B cell (primary cell): ENCODE measurements around the gene ZP1. TPM values are rescaled to one million over a fixed set of nuclear protein-coding genes. Genes with fewer than 3 reads are reported as not detected.

Experiments
- ATAC-seq: fragments of 200-7000 bp; cut with Tn5 transposase; one replicate; pipeline ENCODE4 v1.10.0; 2021; ENCODE audit warnings: low read depth, mild to moderate bottlenecking, moderate number of reproducible peaks, moderate library complexity
- CTCF ChIA-PET: fragments of 350-600 bp; sonication (Branson Sonifier 250); formaldehyde crosslinking; loops from one replicate; lab custom pipeline; 2021; ENCODE audit warnings: antibody characterized with exemption, inconsistent platforms; lab: Charles Lee
- POLR2A ChIA-PET: fragments of 350-600 bp; sonication (Branson Sonifier 250); formaldehyde crosslinking; loops from one replicate; lab custom pipeline; 2021; ENCODE audit warnings: antibody characterized with exemption; lab: Charles Lee
- DNase-seq: peaks from one replicate; pipeline ENCODE4 v3.0.0; 2013
- H2AFZ ChIP-seq: 2 replicates; pipeline ENCODE4 v1.6.1; 2012; ENCODE audit warnings: mild to moderate bottlenecking, low read depth, low read length; ENCODE audit not compliant: insufficient read depth, poor library complexity, severe bottlenecking
- H3K27ac ChIP-seq, 2 donors: 1 replicate in 1 of 2; 2 replicates in 1 of 2; pipeline ENCODE4 v1.5.1; 2012 to 2013; ENCODE audit warnings: low read length in 2 of 2, mild to moderate bottlenecking in 2 of 2, moderate library complexity in 1 of 2
- H3K27me3 ChIP-seq, 4 experiments: fragments of 200-600 bp in 1 of 4; sonication (generic) in 1 of 4; replicated peaks in 1 of 4; 1 replicate in 2 of 4; 2 replicates in 2 of 4; pipeline versions ENCODE4 v1.6.1 to v1.7.0; 2013 to 2016; ENCODE audit warnings: low read length in 3 of 4, mild to moderate bottlenecking in 2 of 4, mixed read lengths in 1 of 4, moderate library complexity in 1 of 4; ENCODE audit not compliant: insufficient read depth in 4 of 4, control insufficient read depth in 3 of 4; ENCODE audit errors: control extremely low read depth in 1 of 4
- H3K36me3 ChIP-seq, 2 experiments: replicated peaks in 1 of 2; 1 replicate in 1 of 2; 2 replicates in 1 of 2; pipeline versions ENCODE4 v1.6.1 to v1.7.1; 2013; ENCODE audit warnings: low read length in 1 of 2; ENCODE audit not compliant: insufficient read depth in 2 of 2, control insufficient read depth in 1 of 2; ENCODE audit errors: control extremely low read depth in 1 of 2, extremely low read depth in 1 of 2
- H3K4me1 ChIP-seq, 2 donors: fragments of 200-600 bp in 1 of 2; sonication (generic) in 1 of 2; 1 replicate in 1 of 2; 2 replicates in 1 of 2; pipeline versions ENCODE4 v1.5.1 to v1.6.1; 2013 to 2017; ENCODE audit warnings: low read length in 2 of 2; ENCODE audit not compliant: control insufficient read depth in 2 of 2, insufficient read depth in 2 of 2
- H3K4me2 ChIP-seq: replicated peaks from 2 replicates; pipeline ENCODE3; 2012; ENCODE audit warnings: mild to moderate bottlenecking, low read depth, low read length; ENCODE audit not compliant: poor library complexity, severe bottlenecking
- H3K4me3 ChIP-seq, 5 experiments: fragments of 200-600 bp in 1 of 5; sonication (generic) in 1 of 5; 1 replicate in 3 of 5; 2 replicates in 2 of 5; pipeline versions ENCODE4 v1.5.1 to v1.7.0; 2011 to 2016; ENCODE audit warnings: low read length in 4 of 5, mild to moderate bottlenecking in 4 of 5, low read depth in 2 of 5, control low read depth in 1 of 5, moderate library complexity in 1 of 5; ENCODE audit not compliant: insufficient read depth in 1 of 5; ENCODE audit errors: control extremely low read depth in 1 of 5, extremely low read depth in 1 of 5
- H3K79me2 ChIP-seq: fragments of 200-600 bp; sonication (generic); one replicate; pipeline ENCODE4 v1.6.0; 2016; ENCODE audit warnings: low read length; ENCODE audit not compliant: control insufficient read depth, insufficient read depth
- H3K9ac ChIP-seq: fragments of 200-600 bp; sonication (generic); 2 replicates; pipeline ENCODE4 v1.6.1; 2017; ENCODE audit warnings: mild to moderate bottlenecking, low read length, moderate library complexity
- H3K9me3 ChIP-seq, 3 donors: one replicate each; pipeline versions ENCODE4 v1.6.1 to v1.7.1; 2013; ENCODE audit warnings: low read length in 2 of 3; ENCODE audit not compliant: control insufficient read depth in 2 of 3, insufficient read depth in 1 of 3; ENCODE audit errors: control extremely low read depth in 1 of 3
- H4K20me1 ChIP-seq: 2 replicates; pipeline ENCODE4 v1.6.0; 2012; ENCODE audit warnings: mild to moderate bottlenecking, low read length; ENCODE audit not compliant: insufficient read depth, control insufficient read depth, poor library complexity, severe bottlenecking
- H3K27ac Mint-ChIP-seq: one replicate; pipeline ENCODE4 v1.8.0; 2021; ENCODE audit warnings: mixed read lengths
- H3K27me3 Mint-ChIP-seq: one replicate; pipeline ENCODE4 v1.8.0; 2021; ENCODE audit warnings: mixed read lengths
- H3K4me1 Mint-ChIP-seq: one replicate; pipeline ENCODE4 v1.8.0; 2021; ENCODE audit warnings: mixed read lengths
- H3K4me3 Mint-ChIP-seq: one replicate; pipeline ENCODE4 v1.8.0; 2021; ENCODE audit warnings: mixed read lengths
- H3K9me3 Mint-ChIP-seq: one replicate; pipeline ENCODE4 v1.8.0; 2022; ENCODE audit warnings: mixed read lengths; ENCODE audit not compliant: insufficient read depth
- CTCF ChIP-seq: fragments of 200-600 bp; IDR thresholded peaks from one replicate; pipeline ENCODE4 v1.8.0; 2022; ENCODE audit warnings: antibody characterized with exemption, mild to moderate bottlenecking
- EZH2 ChIP-seq: IDR thresholded peaks from 2 replicates; pipeline ENCODE4 v1.6.1; 2012; ENCODE audit warnings: borderline replicate concordance, low read depth, mild to moderate bottlenecking, moderate library complexity, low read length; ENCODE audit not compliant: insufficient read depth, poor library complexity, severe bottlenecking
- WGBS: methylation state at CpG from one replicate; pipeline ENCODE4 v1.1.5; 2013; ENCODE audit warnings: missing lambda C conversion rate; ENCODE audit not compliant: insufficient coverage; 5-methylcytosine and 5-hydroxymethylcytosine counted together
- intact Hi-C: fragments of 100-400 bp; cut with micrococcal nuclease; formaldehyde crosslinking; loops from one replicate; pipeline ENCODE4 v1.10.0; 2022
- polyA plus RNA-seq: library from polyadenylated mRNA; depleted of rRNA; stranded (reverse); fragments of >200 nt; gene quantifications from 2 replicates; pipeline ENCODE4 v1.2.3, GENCODE V29; 2012
- total RNA-seq, 2 donors: library from RNA; stranded (reverse); fragments of 120-200 nt in 1 of 2; gene quantifications; 1 replicate in 1 of 2; 2 replicates in 1 of 2; pipeline versions ENCODE4 v1.2.3 to v1.2.4, GENCODE V29; 2013 to 2022

Gene ZP1
- total and polyA plus RNA-seq, 2 donors (not counting 1 experiment from before 2014, with no cell fraction given), result 0.06 TPM; not detected in 1

GRCh38 chr11:60912223-60912850 is 45.0 kb downstream of the ZP1 start:
- intact Hi-C loops, result loop anchor here (5.0 to 10.0 kb wide), 4 partner anchors 442 to 1248 kb away; partner anchors contain the start of genes FEN1, MS4A1, PATL1 and TMEM258
- ChIA-PET POLR2A (interaction anchor here (0.6 kb wide), 1 partner anchor 473 kb away, joined by 3 read pairs; no protein-coding TSS in a partner anchor), CTCF (interaction anchor here (0.7 to 11.8 kb wide), 4 partner anchors 10 to 216 kb away, joined by 3 to 129 read pairs (median 4); partner anchors contain the start of gene PRPF19)
- Histone ChIP-seq H3K9me3 (no peaks in the 10 kb centered on the region), H2AFZ (no peak overlapping the region), H3K9ac (no peak overlapping the region), H3K4me1 (peaks cover 59 to 76% of the 10 kb centered on the region in 2 donors), H3K36me3 (peaks cover 0 to 6% of the 10 kb centered on the region in 2 experiments), H3K4me3 (no peak overlapping the region), H4K20me1 (peaks cover 10% of the 10 kb centered on the region), H3K27ac (no peak overlapping the region), H3K79me2 (peaks cover 37% of the 10 kb centered on the region), H3K4me2 (no peak overlapping the region), H3K27me3 (no peaks in the 10 kb centered on the region)
- Mint-ChIP-seq H3K9me3 (no peaks in the 10 kb centered on the region), H3K4me3 (peak overlapping the region; percentile 40), H3K4me1 (peaks cover 74% of the 10 kb centered on the region), H3K27me3 (no peaks in the 10 kb centered on the region), H3K27ac (peak overlapping the region; percentile 68)
- ATAC-seq (no peak), DNase-seq (no peak)
- TF ChIP-seq CTCF, result no peak
- no peak for TF ChIP-seq EZH2
- WGBS, result 83% methylated on average over 11 of the region's 12 CpGs
